Measurements from ENCODE around the gene FASTK. TPM values are rescaled to one million over a fixed set of nuclear protein-coding genes. Genes with fewer than 3 reads are reported as not detected.
"Not testable (repeated sequence)": the region's sequence is repeated elsewhere in the genome, so short reads cannot be mapped to it uniquely, and the experiment has no call there.

Gene FASTK
- total RNA-seq, 1 donor from 2014 or later = 91.8 TPM

DNA sequence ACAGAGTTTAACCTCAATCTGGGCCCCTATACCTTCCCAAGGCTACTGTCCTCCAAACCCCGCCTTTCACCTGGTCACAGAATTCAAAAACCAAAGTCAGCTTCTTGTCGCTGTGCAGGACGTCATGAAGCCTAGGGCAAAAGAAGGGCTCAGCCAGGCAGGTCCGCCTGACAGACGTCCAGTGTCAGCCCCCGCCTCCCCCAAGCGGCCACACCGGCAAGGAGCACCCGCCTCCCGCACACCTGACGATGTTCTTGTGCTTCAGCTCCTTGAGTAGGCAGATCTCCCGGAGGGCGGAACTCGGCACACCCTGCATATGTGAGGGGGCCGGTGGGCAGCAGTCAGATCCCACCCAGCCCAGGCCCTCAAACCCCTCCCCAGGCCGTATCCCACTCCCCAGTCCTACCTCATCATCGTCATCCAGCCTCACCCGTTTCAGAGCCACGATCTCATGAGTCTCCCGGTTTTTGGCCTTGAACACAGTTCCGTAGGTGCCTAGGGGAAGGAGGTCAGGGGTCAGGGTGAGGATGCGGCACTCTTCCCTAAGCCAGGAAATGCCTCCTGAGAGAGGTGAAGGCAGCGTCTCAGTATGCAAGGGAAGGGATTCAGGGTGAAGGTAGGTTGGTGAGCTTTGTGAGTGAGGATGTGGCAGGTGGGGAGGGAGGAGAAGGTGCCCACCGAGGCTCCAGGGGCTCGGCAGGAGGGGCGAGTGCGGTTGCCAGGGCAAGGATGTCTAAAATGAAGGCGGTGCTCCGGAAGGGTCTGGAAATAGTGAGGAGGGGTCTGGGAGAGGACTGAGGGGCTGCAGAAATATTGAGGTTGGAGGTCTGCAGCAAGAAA lies 23.7 kb downstream of the FASTK start:
- intact Hi-C loops (cut with micrococcal nuclease) = loop anchor here (5.0 kb wide), 1 partner anchor 1930 kb away; the partner anchor contains the start of gene ZNF425

GRCh38 chr7:151056283-151056665 lies 24.3 kb downstream of the FASTK start:
- intact Hi-C loops (cut with micrococcal nuclease) = loop anchor here (5.0 kb wide), 1 partner anchor 1929 kb away; the partner anchor contains the start of gene ZNF425

- intact Hi-C loops (cut with micrococcal nuclease) = no loop called here
Measured at GRCh38 chr7:151053751-151054150, 26.9 kb downstream of the FASTK start.

GRCh38 chr7:151053096-151053495 lies 27.5 kb downstream of the FASTK start:
- intact Hi-C loops (cut with micrococcal nuclease) = no loop called here

DNA sequence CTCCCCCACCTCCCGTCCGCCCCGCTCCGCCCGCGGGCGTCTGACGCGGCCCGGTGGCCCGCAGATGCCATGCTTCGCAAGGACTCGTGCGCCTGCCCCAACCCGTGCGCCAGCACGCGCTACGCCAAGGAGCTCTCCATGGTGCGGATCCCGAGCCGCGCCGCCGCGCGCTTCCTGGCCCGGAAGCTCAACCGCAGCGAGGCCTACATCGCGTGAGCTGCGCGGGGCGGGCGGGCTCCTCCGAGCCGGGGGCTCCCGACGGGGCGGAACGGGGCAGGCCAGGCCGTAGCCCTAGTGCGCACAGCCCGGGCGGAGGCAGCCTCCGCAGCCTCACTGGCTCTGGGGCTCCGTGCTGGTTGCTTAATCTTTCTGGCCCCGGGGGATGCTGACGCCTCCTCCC lies 29.5 kb downstream of the FASTK start:
- intact Hi-C loops (cut with micrococcal nuclease) = no loop called here

- intact Hi-C loops (cut with micrococcal nuclease) = no loop called here
Measured at GRCh38 chr7:151048911-151049463, 31.6 kb downstream of the FASTK start.

DNA sequence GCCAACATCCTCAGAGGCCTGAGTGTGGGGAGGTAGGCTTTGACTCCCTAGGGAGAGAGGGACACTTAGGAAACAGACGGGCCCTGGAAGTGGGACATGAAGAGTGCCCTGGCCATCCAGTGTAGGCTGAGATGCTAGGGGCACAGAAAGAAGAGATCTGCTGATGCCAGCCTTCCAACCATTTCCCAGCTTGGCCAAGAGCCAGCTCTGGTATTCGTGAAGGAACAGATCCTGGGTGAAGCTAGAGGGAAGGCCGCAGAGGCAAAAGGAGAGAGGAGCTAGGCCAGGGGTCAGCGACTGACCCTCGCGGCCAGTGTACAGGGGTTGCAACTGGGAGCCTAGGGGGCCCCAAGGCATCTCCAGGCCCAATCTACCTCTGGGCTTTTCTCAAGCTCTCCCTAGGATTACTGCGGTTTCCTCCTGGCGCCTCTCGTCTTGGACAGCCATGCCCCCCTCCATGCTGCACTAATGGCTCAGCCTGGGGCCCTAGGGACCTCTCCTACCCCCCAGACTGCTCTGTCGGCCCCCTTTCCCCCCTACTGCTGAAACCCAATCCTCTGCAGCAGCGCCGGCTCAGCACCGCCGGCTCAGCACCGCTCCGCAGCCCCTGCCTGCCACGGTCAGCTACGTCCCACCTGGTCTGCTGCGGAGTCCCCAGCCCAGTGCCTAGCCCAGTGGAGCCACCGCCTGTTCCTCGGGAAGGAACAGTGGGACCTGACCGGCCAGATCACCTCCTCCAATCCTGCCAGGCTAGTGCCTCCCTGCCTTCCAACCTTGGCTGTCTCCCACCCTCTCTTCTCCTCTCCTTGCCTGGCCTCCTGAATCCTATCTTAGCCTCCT lies 32.4 kb downstream of the FASTK start, which contains the start of gene ASIC3:
Gene ASIC3 (plus strand): TSS at position 556 of the 840 bp plus-strand sequence. CDS start 355 bp downstream, outside the sequence.
- intact Hi-C loops (cut with micrococcal nuclease) = no loop called here

DNA sequence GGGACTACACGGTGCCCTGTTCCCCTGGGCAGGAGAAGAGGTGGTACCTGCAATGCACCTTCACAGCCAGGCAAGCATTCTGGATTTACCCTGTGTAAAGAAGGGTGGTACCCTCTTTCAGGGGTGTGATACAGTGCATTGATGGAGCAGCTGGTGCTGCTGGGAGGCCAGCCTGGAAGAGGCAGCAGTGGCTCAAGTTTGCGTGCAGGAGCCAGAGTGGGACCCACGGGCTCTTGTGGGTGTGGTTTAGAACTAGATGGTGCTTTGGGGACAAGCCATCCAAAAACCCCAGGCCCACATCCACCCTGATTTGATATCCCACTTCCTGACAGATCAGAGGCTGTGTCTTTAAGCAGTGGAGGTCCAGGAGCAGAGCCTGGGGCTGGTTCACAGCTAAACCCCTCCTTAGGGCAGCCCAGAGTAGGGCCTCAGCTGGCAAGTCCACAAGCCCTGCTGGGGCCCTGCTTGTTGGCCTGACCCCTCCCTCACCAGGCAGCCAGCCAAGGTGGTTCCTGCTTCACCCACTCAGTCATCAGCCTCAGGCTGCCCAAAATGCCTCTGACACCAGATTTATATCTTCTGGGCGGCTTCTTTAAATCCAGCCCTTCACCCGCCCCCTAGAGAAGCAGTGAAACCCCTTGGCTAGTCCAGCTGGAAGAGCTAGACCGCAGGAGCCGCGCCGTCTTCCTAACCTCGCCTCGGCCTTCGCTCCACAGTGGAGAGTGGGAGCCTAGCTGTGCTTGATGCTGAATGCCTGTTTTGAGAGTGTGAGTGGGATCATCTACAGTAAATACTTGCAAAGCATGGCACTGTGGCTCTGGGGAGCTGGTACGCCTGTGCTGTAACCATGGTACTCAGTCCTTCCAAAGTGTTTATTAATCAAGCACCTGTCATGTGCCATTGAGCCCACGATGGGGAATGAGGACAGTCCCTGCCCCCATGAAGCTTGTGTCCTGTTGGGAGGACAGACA lies 33.7 kb downstream of the FASTK start:
- intact Hi-C loops (cut with micrococcal nuclease) = no loop called here

GRCh38 chr7:151045967-151046366 lies 34.6 kb downstream of the FASTK start:
- intact Hi-C loops (cut with micrococcal nuclease) = no loop called here

- intact Hi-C loops (cut with micrococcal nuclease) = no loop called here
Measured at GRCh38 chr7:151045262-151045661, 35.3 kb downstream of the FASTK start.

DNA sequence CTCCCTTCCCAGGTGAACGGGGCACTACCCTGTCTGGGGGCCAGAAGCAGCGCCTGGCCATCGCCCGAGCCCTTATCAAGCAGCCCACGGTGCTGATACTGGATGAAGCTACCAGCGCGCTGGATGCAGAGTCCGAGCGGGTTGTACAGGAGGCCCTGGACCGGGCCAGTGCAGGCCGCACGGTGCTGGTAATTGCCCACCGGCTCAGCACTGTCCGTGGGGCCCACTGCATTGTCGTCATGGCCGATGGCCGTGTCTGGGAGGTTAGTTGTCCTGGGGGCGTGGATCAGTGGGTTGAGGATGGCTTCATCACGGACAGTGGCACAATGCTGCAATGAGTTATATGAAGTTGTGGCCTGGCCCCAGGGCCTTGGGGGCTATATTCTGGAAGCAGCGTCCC lies 36.6 kb downstream of the FASTK start:
- intact Hi-C loops (cut with micrococcal nuclease) = no loop called here

- intact Hi-C loops (cut with micrococcal nuclease) = not testable (repeated sequence)
Measured at GRCh38 chr7:151043449-151043848, 37.2 kb downstream of the FASTK start.

DNA sequence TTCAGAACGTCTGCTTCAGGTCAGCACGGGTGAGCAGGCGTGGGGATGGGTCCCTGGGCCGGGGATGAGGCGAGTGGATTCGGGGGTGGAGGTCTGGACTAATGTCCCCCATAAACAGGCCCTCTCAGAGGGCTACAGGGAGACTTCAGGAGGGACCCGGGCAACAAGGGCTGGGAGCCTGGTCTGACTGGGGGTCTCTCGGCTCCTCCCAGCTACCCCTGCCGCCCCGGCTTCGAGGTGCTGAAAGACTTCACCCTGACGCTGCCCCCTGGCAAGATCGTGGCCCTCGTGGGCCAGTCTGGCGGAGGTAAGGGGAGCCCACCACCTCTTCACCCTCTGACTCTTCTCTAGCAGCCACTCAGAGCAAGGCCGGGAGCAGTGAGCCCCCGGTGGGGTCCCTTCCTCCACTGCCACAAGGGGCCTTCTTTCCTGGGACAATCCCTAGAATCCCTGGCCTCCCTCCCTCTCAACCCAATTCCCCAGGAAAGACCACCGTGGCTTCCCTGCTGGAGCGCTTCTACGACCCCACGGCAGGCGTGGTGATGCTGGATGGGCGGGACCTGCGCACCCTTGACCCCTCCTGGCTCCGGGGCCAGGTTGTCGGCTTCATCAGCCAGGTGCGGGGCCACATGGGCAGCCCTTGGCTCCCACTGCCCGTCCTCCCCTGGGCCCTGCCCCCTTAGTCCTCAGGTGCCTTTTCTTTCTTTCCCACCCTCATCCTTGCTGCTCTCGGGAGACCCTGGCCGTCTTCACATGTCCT lies 39.8 kb downstream of the FASTK start:
- intact Hi-C loops (cut with micrococcal nuclease) = no loop called here

- intact Hi-C loops (cut with micrococcal nuclease) = no loop called here
Measured at GRCh38 chr7:151039850-151040548, 40.6 kb downstream of the FASTK start.

GRCh38 chr7:151038951-151039849 lies 41.4 kb downstream of the FASTK start:
- intact Hi-C loops (cut with micrococcal nuclease) = no loop called here

GRCh38 chr7:151035902-151036301 lies 44.7 kb downstream of the FASTK start:
- intact Hi-C loops (cut with micrococcal nuclease) = no loop called here

DNA sequence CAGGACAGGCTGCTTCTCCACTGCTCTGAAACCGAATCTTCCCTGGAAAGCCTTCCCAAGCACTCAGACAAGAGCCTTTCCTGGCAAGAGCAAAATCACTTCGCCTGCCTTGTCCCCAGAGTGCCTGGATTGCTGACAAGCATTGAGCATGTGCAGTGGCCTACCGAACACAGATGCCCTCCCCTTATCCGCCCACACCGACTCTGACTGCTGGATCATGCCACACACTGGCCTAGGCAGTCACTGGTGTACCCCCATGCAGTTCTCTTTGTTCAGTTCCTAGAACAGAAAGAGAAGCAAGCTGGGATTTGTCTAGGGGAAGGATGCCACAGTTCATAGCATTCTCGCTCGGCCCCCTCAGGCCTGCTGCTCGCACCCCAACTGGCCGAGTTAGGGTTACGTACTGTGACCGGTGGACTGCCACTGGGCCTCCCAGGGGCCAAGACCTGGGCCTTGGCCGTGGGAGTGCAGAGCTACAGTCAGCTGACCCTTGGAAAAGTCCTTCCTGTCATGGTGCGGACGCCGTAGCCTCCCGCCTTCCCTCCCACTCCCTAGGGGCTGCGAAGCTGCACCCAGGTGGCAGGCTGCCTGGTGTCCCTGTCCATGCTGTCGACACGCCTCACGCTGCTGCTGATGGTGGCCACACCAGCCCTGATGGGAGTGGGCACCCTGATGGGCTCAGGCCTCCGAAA lies 45.4 kb downstream of the FASTK start:
- intact Hi-C loops (cut with micrococcal nuclease) = no loop called here
